Skeletal muscle tissue (tissue), 4 donors: ENCODE data around the gene TMC1. TPM values are rescaled to one million over a fixed set of nuclear protein-coding genes. Genes with fewer than 3 reads are reported as not detected.

Experiments used
- H3K27ac ChIP-seq: one replicate; pipeline ENCODE4 v1.7.0; 2013; ENCODE audit warnings: mild to moderate bottlenecking, low read depth, low read length, inconsistent platforms
- H3K27me3 ChIP-seq, 3 donors: one replicate each; pipeline ENCODE4 v1.7.0; 2013; ENCODE audit warnings: low read length in 3 of 3; ENCODE audit not compliant: control insufficient read depth in 3 of 3, insufficient read depth in 3 of 3
- H3K36me3 ChIP-seq, 3 donors: one replicate each; pipeline ENCODE4 v1.7.0; 2013; ENCODE audit warnings: low read length in 3 of 3; ENCODE audit not compliant: control insufficient read depth in 3 of 3, insufficient read depth in 3 of 3
- H3K4me1 ChIP-seq, 3 donors: one replicate each; pipeline ENCODE4 v1.7.0; 2013; ENCODE audit warnings: low read length in 3 of 3, mild to moderate bottlenecking in 3 of 3; ENCODE audit not compliant: control insufficient read depth in 3 of 3, insufficient read depth in 3 of 3
- H3K4me3 ChIP-seq, 3 donors: one replicate each; pipeline ENCODE4 v1.7.0; 2013; ENCODE audit warnings: low read length in 3 of 3
- H3K9ac ChIP-seq, 3 donors: one replicate each; pipeline ENCODE4 v1.7.0; 2013; ENCODE audit warnings: low read length in 3 of 3, mild to moderate bottlenecking in 3 of 3, moderate library complexity in 2 of 3, low read depth in 1 of 3
- H3K9me3 ChIP-seq, 3 donors: one replicate each; pipeline ENCODE4 v1.7.0; 2013; ENCODE audit warnings: low read length in 3 of 3; ENCODE audit not compliant: control insufficient read depth in 3 of 3
- total RNA-seq: library from RNA; depleted of rRNA; stranded (reverse); fragments of >200 nt; gene quantifications from one replicate; pipeline ENCODE4 v1.2.3, GENCODE V29; 2014
- donor health status: Osteomylitis.

Gene TMC1
- total RNA-seq, 1 donor from 2014 or later = 0.52 TPM

DNA sequence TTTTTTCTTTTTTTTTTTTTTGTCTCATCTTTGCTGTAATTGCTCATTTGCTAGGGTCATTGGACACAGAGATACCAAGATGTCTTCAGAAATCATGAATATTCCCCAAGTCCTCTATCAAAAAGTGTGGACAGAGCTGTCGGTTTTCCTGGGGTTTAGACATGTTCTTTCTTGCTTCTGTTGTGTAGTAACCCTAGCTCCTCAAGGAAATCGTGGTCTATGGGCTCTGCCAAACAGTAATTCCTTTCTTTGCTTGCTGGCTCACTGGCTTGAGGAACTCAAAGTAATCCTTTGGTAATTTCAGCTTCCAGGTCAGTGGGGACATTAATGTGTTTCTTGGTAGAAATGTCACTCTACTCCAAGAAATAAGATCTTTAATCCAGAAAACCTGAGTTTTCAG is 101.7 kb downstream of the TMC1 start:
- H3K9ac ChIP-seq = no peak overlapping the region
- no peak overlapping the region for H3K27ac ChIP-seq
- H3K9me3 ChIP-seq = no peaks in the 10 kb centered on the region
- H3K27me3 ChIP-seq = no peaks in the 10 kb centered on the region
- H3K4me1 ChIP-seq = peaks cover 0 to 2% (median 0%) of the 10 kb centered on the region in 3 donors
- no peaks in the 10 kb centered on the region for H3K36me3 ChIP-seq
- H3K4me3 ChIP-seq = no peak overlapping the region

DNA sequence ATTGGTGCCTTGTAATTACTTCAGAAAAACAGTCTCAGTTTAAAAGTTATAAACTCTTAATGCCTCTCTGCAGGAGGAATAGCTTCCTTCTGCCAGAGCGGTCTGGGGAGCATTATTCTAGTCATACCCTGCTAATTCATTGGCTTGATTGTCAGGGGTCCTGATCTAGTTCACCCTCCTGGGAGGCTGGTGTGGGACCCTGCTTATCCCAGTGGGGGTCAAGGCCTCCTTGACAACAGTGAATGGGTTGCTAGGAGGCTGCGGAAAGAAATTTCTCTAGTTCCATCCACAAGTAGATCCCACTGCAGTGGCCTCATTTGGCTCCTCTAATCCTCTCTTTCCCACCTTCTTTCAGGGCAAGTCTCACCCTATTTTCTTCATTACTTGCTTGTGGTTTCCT is 105.7 kb downstream of the TMC1 start:
- H3K27ac ChIP-seq = no peak overlapping the region
- H3K9ac ChIP-seq = no peak overlapping the region
- no peaks in the 10 kb centered on the region for H3K9me3 ChIP-seq
- no peak overlapping the region for H3K4me3 ChIP-seq
- no peaks in the 10 kb centered on the region for H3K27me3 ChIP-seq
- H3K36me3 ChIP-seq = no peaks in the 10 kb centered on the region
- peaks cover 0 to 4% (median 0%) of the 10 kb centered on the region in 3 donors for H3K4me1 ChIP-seq

DNA sequence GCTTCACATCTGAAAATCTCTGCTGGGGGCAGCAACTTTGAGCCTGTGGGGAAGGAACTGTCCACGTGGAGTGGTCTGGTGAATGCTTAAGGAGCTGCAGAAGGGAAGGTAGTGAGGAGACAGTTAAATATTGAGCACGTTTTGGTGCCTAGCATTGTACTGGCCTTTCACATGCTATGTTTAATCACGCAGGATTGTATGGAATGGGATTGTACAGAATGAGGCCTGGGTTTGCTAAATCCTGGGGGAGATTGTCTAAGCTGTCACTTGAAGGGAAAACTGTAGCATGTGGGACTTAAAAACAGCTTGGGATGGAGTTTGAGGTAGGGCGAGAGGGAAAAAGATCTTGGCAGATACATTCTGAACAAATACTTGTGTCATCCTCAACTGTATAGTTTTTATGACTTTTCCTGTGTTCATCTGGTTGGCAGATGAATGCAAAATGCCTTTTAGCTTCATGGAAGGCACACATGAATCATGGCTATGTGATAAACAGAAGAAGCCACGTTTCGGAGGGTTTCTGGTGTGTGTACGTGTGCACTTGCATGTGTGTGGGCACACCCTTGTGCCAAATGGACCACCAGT is 106.6 kb downstream of the TMC1 start:
- no peak overlapping the region for H3K4me3 ChIP-seq
- no peaks in the 10 kb centered on the region for H3K36me3 ChIP-seq
- no peaks in the 10 kb centered on the region for H3K9me3 ChIP-seq
- no peaks in the 10 kb centered on the region for H3K27me3 ChIP-seq
- peaks cover 0 to 4% (median 0%) of the 10 kb centered on the region in 3 donors for H3K4me1 ChIP-seq
- H3K9ac ChIP-seq = no peak overlapping the region
- no peak overlapping the region for H3K27ac ChIP-seq

DNA sequence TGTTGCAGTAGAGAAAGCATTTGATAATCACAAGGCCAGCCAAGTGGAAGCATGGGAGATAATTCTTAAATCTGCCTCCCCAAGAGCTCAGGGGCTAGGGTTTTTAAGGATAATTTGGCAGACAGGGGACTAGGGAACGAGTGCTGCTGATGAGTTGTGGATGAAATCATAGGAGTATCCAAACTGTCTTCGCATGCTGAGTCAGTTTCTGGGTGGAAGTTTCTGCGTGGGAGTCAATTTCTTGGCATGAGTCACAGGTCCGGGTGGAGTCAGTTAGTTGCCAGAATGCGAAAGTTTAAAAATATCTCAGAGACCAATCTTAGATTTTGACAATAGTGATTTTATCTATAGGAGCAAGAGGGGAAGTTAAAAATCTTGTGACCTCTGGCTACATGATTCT is 112.6 kb downstream of the TMC1 start:
- no peaks in the 10 kb centered on the region for H3K4me1 ChIP-seq
- H3K9ac ChIP-seq = no peak overlapping the region
- no peaks in the 10 kb centered on the region for H3K9me3 ChIP-seq
- H3K27ac ChIP-seq = no peak overlapping the region
- no peaks in the 10 kb centered on the region for H3K36me3 ChIP-seq
- no peaks in the 10 kb centered on the region for H3K27me3 ChIP-seq
- no peak overlapping the region for H3K4me3 ChIP-seq

DNA sequence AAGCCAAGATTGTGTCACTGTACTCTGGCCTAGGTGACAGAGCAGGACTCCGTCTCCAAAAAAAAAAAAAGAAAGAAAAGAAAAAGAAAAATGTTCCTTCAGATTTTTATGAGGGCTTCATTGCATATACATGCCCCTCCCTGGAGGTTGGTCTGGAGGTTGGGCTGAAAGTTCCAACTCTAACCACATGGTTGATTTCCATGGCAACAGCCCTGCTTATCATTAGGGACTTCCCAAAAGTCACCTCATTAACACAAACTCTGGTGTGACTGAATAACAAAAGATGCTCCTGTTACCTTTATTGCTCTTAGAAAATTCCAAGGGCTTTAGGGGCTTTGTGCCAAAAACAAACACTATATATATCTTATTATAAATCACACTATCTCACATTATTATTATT is 113.8 kb downstream of the TMC1 start:
- Histone ChIP-seq H3K4me1 (no peaks in the 10 kb centered on the region), H3K27ac (no peak overlapping the region), H3K9ac (no peak overlapping the region), H3K36me3 (no peaks in the 10 kb centered on the region), H3K9me3 (no peaks in the 10 kb centered on the region), H3K27me3 (no peaks in the 10 kb centered on the region), H3K4me3 (no peak overlapping the region)

DNA sequence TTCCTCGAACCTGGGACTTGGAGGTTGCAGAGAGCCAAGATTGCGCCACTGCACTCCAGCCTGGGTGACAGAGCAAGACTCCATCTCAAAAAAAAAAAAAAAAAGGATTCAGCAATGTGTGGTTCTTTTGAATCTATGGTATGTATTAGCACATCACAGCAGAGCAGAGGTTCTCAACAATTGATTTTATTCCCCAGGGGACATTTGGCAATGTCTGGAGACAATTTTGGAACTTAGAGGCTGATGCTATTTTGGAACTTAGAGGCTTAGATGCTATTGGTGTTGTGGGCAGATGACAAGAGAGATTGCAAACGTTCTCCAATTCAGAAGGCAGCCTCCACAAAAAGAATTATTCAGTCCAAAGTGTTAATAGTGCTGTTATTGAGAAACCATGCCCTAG is 115.2 kb downstream of the TMC1 start:
- Histone ChIP-seq H3K4me1 (no peaks in the 10 kb centered on the region), H3K9ac (no peak overlapping the region), H3K27ac (no peak overlapping the region), H3K36me3 (no peaks in the 10 kb centered on the region), H3K4me3 (no peak overlapping the region), H3K27me3 (no peaks in the 10 kb centered on the region), H3K9me3 (no peaks in the 10 kb centered on the region)

DNA sequence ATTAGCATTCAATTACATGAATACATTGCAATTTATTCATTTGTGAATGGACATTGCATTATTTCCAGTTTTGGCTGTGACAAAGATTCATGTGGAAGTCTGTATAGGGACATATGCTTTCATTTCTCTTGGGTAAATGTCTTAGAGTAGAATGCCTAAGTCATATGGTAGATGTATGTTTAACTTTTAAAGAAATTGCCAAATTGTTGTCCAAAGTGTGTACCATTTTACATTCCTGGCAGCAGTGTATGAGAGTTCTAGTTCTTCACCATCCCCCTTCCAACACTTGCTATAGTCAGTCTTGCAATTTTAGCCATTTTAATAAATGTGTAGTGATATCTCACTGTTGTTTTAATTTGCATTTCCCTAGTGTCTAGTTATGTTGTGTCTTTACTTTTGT is 122.2 kb downstream of the TMC1 start:
- H3K4me3 ChIP-seq = no peak overlapping the region
- no peaks in the 10 kb centered on the region for H3K9me3 ChIP-seq
- no peaks in the 10 kb centered on the region for H3K36me3 ChIP-seq
- no peak overlapping the region for H3K9ac ChIP-seq
- H3K27me3 ChIP-seq = no peaks in the 10 kb centered on the region
- H3K4me1 ChIP-seq = no peaks in the 10 kb centered on the region
- H3K27ac ChIP-seq = no peak overlapping the region

DNA sequence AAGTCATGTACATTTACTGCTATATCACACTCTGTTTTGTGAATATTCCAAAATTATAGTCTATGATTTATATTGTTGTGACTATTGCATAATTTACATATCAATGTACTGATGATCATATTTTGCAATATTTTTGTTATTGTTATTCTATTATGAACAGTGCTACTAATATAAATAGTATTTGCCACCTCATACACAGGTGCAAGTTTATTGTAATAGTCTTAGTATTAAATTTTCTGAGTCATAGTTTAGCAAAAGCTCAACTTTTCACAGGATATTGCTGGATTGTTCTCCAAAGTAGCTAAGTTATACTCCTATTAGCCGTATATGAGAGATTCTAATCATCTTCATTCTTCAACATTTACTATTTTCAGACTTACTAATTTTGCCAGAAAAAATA is 124.7 kb downstream of the TMC1 start:
- H3K27me3 ChIP-seq = no peaks in the 10 kb centered on the region
- no peak overlapping the region for H3K27ac ChIP-seq
- H3K9me3 ChIP-seq = no peaks in the 10 kb centered on the region
- H3K9ac ChIP-seq = no peak overlapping the region
- H3K36me3 ChIP-seq = no peaks in the 10 kb centered on the region
- H3K4me3 ChIP-seq = no peak overlapping the region
- H3K4me1 ChIP-seq = no peaks in the 10 kb centered on the region

DNA sequence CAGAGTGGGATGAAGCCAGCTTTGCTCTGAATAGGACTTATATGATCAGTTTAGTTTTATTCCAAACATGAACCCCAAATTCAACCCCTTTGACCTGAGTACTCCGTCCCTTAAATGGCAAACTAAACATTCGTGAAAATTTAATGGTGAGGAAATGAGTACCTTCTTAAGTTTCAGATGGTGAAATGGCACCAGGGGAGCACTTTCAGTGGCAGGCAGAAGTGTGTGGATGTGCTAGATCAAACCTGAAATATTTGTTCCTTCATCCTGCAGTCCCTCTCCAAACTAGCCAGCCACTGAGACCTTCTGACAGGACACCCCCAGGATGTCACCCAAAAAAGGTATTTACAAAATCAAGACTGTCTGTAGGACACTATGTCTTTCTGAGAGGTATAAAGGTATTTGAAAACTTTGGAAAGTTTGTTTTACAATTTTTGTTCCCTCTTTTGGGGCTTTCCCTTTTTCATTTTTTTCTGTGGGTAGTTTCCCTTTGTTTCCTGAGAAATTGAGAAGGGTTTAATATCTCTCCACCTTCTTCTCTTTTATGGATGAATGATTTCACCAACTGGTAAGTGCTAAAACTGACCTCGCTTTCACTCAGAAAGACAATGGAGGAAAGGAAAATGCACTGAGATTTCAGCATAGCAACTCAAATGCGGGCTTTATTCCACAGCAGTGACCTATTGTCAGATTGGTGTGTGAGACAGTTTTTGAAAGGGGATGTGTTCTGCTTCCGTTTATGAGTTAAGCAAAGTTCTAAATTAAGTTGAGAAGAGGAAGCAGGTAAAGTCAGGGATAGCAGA is 127.1 kb downstream of the TMC1 start:
- no peak overlapping the region for H3K27ac ChIP-seq
- H3K4me1 ChIP-seq = no peaks in the 10 kb centered on the region
- no peak overlapping the region for H3K4me3 ChIP-seq
- no peaks in the 10 kb centered on the region for H3K9me3 ChIP-seq
- H3K9ac ChIP-seq = no peak overlapping the region
- no peaks in the 10 kb centered on the region for H3K36me3 ChIP-seq
- no peaks in the 10 kb centered on the region for H3K27me3 ChIP-seq

DNA sequence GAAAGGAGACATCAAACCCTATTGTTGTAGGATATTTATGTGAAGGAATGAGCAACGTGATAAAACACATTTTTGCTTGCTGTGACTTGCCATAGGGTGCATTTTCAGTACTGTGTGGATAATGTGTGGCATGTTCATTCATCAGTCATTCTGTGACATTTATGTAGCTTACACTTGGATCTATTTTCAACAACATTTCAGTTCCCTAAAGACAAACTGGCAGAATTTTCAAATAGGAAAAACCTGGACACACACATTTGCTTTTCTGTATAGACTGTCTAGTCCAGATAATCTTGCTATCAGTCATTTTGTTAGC is 127.7 kb downstream of the TMC1 start:
- no peaks in the 10 kb centered on the region for H3K4me1 ChIP-seq
- H3K9ac ChIP-seq = no peak overlapping the region
- H3K27me3 ChIP-seq = no peaks in the 10 kb centered on the region
- H3K36me3 ChIP-seq = no peaks in the 10 kb centered on the region
- H3K27ac ChIP-seq = no peak overlapping the region
- H3K4me3 ChIP-seq = no peak overlapping the region
- H3K9me3 ChIP-seq = no peaks in the 10 kb centered on the region
